K562 (cell line): ENCODE data around the gene CELSR1.

Experiments
- U2AF2 ChIP-seq: fragments of 200-400 bp; formaldehyde crosslinking; optimal IDR thresholded peaks from 2 replicates; pipeline ENCODE3; 2017; ENCODE audit warnings: low read depth, mild to moderate bottlenecking, low read length
- ZNF165 ChIP-seq: fragments of 250-450 bp; sonication (Bioruptor Pico); IDR thresholded peaks from 2 replicates; pipeline ENCODE4 v1.4.0; 2020; ENCODE audit warnings: borderline replicate concordance
- ZNF561 ChIP-seq: fragments of 450-650 bp; formaldehyde crosslinking; conservative IDR thresholded peaks from 2 replicates; pipeline ENCODE4 v1.4.0; 2020; ENCODE audit warnings: mild to moderate bottlenecking, moderate library complexity

- TF ChIP-seq ZNF165 (CRISPR knock-in tag): no peak
- no peak for TF ChIP-seq ZNF561 (CRISPR knock-in tag)
- TF ChIP-seq U2AF2: no peak
These were observed 112.9 kb downstream of the CELSR1 start for GRCh38 chr22:46424496-46424895.
